ENCODE measurements around the gene UBXN6.
A peak's percentile ranks its signal among the peaks of the same experiment; 100 is the strongest.

UBXN6 gene

GRCh38 chr19:4402171-4403004 is 55.2 kb downstream of the UBXN6 start, which contains the start of gene CHAF1A:
CHAF1A (plus strand) TSS chr19:4402640; CDS start chr19:4402763, 123 bp downstream.
- DNase-seq, result peak; percentile 100

DNA sequence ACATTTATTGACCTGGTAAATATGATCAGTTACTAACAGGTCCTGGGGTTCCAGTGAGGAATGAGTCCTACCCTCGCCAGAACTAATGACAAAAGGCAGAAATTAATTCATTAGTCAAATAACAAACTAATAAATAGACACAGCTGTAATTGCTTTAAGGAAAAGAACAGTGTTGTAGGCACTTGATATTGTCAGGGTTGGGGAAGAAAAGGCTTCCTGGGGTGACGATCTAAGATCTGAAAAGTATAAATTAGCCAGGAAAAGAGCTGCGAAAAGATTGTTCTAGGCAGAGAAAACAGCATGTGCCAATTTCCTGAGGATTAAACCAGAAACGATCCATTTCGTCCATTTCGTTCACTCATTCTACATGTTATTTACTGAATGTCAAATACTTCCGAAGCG is 55.8 kb downstream of the UBXN6 start:
- no peak for DNase-seq

- DNase-seq, result peak; percentile 91
Measured at GRCh38 chr19:4400135-4400936, 57.3 kb downstream of the UBXN6 start, which contains the start of gene SH3GL1. SH3GL1 (minus strand) TSS chr19:4400547; CDS start chr19:4400368, 179 bp downstream.

- DNase-seq, result no peak
Measured at GRCh38 chr19:4399812-4400134, 57.8 kb downstream of the UBXN6 start.

GRCh38 chr19:4396949-4397783 is 60.4 kb downstream of the UBXN6 start:
- no peak for DNase-seq

Data from fibroblast of skin of scalp (primary cell).